Liver (tissue), 9 donors: Measurements from ENCODE around the gene DGKB. TPM values are rescaled to one million over a fixed set of nuclear protein-coding genes. Genes with fewer than 3 reads are reported as not detected.

Source experiments
- DNase-seq: peaks from one replicate; pipeline ENCODE4 v3.0.0-alpha.2; 2017; ENCODE audit warnings: low spot score
- H3K27ac ChIP-seq, 2 donors: one replicate each; pipeline ENCODE4 v1.7.0; 2013; ENCODE audit warnings: inconsistent platforms in 2 of 2, low read length in 2 of 2, control low read depth in 1 of 2, low read depth in 1 of 2, mild to moderate bottlenecking in 1 of 2
- H3K27me3 ChIP-seq, 4 donors: one replicate each; pipeline versions ENCODE4 v1.6.1 to v1.7.0; 2013; ENCODE audit warnings: low read length in 3 of 4, inconsistent platforms in 1 of 4, mild to moderate bottlenecking in 1 of 4, moderate library complexity in 1 of 4; ENCODE audit not compliant: control insufficient read depth in 4 of 4, insufficient read depth in 4 of 4
- H3K36me3 ChIP-seq, 4 donors: one replicate each; pipeline versions ENCODE4 v1.6.1 to v1.7.0; 2013; ENCODE audit warnings: low read length in 3 of 4, mild to moderate bottlenecking in 3 of 4, low read depth in 1 of 4, moderate library complexity in 1 of 4; ENCODE audit not compliant: control insufficient read depth in 4 of 4, insufficient read depth in 3 of 4
- H3K4me1 ChIP-seq, 4 donors: one replicate each; pipeline versions ENCODE4 v1.6.1 to v1.7.0; 2013; ENCODE audit warnings: low read length in 3 of 4, mild to moderate bottlenecking in 3 of 4, moderate library complexity in 1 of 4; ENCODE audit not compliant: control insufficient read depth in 4 of 4, insufficient read depth in 4 of 4
- H3K4me3 ChIP-seq, 3 donors: one replicate each; pipeline versions ENCODE4 v1.6.1 to v1.7.0; 2013; ENCODE audit warnings: low read length in 3 of 3, control low read depth in 1 of 3, low read depth in 1 of 3, mild to moderate bottlenecking in 1 of 3
- H3K9ac ChIP-seq, 2 donors: one replicate each; pipeline ENCODE4 v1.7.0; 2013; ENCODE audit warnings: low read length in 2 of 2, mild to moderate bottlenecking in 2 of 2, moderate library complexity in 2 of 2, control low read depth in 1 of 2, low read depth in 1 of 2
- H3K9me3 ChIP-seq, 4 donors: one replicate each; pipeline versions ENCODE4 v1.6.1 to v1.7.0; 2013; ENCODE audit warnings: low read length in 3 of 4; ENCODE audit not compliant: control insufficient read depth in 4 of 4
- ATF3 ChIP-seq: IDR thresholded peaks from 2 replicates; pipeline ENCODE4 v1.6.1; 2016; ENCODE audit warnings: antibody characterized with exemption
- CTCF ChIP-seq: fragments of 150-350 bp; IDR thresholded peaks from 2 replicates; pipeline ENCODE4 v1.5.1; 2017; ENCODE audit warnings: improper control_type of control experiment, low read depth, low read length; ENCODE audit not compliant: missing input control
- EGR1 ChIP-seq, 2 donors: IDR thresholded peaks; 2 replicates each; pipeline ENCODE4 v1.6.1; 2016 to 2018; ENCODE audit warnings: antibody characterized with exemption in 2 of 2, low read depth in 2 of 2
- FOXA1 ChIP-seq: IDR thresholded peaks from 2 replicates; pipeline ENCODE4 v1.6.1; 2016; ENCODE audit warnings: antibody characterized with exemption
- FOXA2 ChIP-seq: IDR thresholded peaks from 2 replicates; pipeline ENCODE4 v1.6.1; 2016; ENCODE audit warnings: antibody characterized with exemption
- GABPA ChIP-seq, 2 donors: IDR thresholded peaks in 1 of 2; conservative IDR thresholded peaks in 1 of 2; 2 replicates each; pipeline ENCODE4 v1.6.1; 2016; ENCODE audit warnings: antibody characterized with exemption in 2 of 2, mild to moderate bottlenecking in 1 of 2, moderate library complexity in 1 of 2
- HNF4A ChIP-seq, 2 donors: conservative IDR thresholded peaks; 2 replicates each; pipeline ENCODE4 v1.6.1; 2016; ENCODE audit warnings: antibody characterized with exemption in 2 of 2, mild to moderate bottlenecking in 2 of 2
- HNF4G ChIP-seq: IDR thresholded peaks from 2 replicates; pipeline ENCODE4 v1.6.1; 2016; ENCODE audit warnings: antibody characterized with exemption
- JUND ChIP-seq, 2 donors: IDR thresholded peaks; 2 replicates each; pipeline ENCODE4 v1.6.1; 2016; ENCODE audit warnings: antibody characterized with exemption in 2 of 2
- MAX ChIP-seq: IDR thresholded peaks from 2 replicates; pipeline ENCODE4 v1.6.1; 2016; ENCODE audit warnings: antibody characterized with exemption
- NR2F2 ChIP-seq: IDR thresholded peaks from 2 replicates; pipeline ENCODE4 v1.6.1; 2016; ENCODE audit warnings: antibody characterized with exemption
- RAD21 ChIP-seq, 2 donors: IDR thresholded peaks; 2 replicates each; pipeline ENCODE4 v1.6.1; 2016; ENCODE audit warnings: antibody characterized with exemption in 2 of 2, mild to moderate bottlenecking in 2 of 2
- REST ChIP-seq: IDR thresholded peaks from 2 replicates; pipeline ENCODE4 v1.6.1; 2016; ENCODE audit warnings: antibody characterized with exemption, mild to moderate bottlenecking
- RXRA ChIP-seq, 2 donors: IDR thresholded peaks; 2 replicates each; pipeline ENCODE4 v1.6.1; 2017 to 2018; ENCODE audit warnings: antibody characterized with exemption in 2 of 2, mild to moderate bottlenecking in 1 of 2
- SP1 ChIP-seq: IDR thresholded peaks from 2 replicates; pipeline ENCODE4 v1.6.1; 2018; ENCODE audit warnings: antibody characterized with exemption, mild to moderate bottlenecking
- TAF1 ChIP-seq: conservative IDR thresholded peaks from 2 replicates; pipeline ENCODE4 v1.6.1; 2016; ENCODE audit warnings: antibody characterized with exemption, mild to moderate bottlenecking
- YY1 ChIP-seq: IDR thresholded peaks from 2 replicates; pipeline ENCODE4 v1.6.1; 2016; ENCODE audit warnings: antibody characterized with exemption, mild to moderate bottlenecking
- ZBTB33 ChIP-seq: IDR thresholded peaks from 2 replicates; pipeline ENCODE4 v1.6.1; 2016; ENCODE audit warnings: antibody characterized with exemption
- WGBS: extraction: QIAGEN DNeasy Blood & Tissue Kit; methylation state at CpG from one replicate; pipeline ENCODE4 v1.1.7; 2013; 5-methylcytosine and 5-hydroxymethylcytosine counted together
- polyA plus RNA-seq, 2 donors: library from polyadenylated mRNA; stranded (reverse) in 1 of 2; unstranded in 1 of 2; fragments of 200-250 nt in 1 of 2; fragments of >200 nt in 1 of 2; fragmentation: Nextera tagmentation in 1 of 2; extraction: Ambion mirVana in 1 of 2; gene quantifications; one replicate each; pipeline versions ENCODE4 v1.2.1 to v1.2.3, GENCODE V29; 2013 to 2015
- total RNA-seq, 2 donors: library from RNA; depleted of rRNA; stranded (reverse); fragments of >200 nt; gene quantifications; one replicate each; pipeline ENCODE4 v1.2.3, GENCODE V29; 2014
- donor health status: healthy.
- donor health status: healthy.
- donor health status: healthy.
- donor health status: healthy.
- donor health status: healthy.

DGKB gene
- total and polyA plus RNA-seq, 4 donors: 0.09 to 0.42 TPM; not detected in 2

GRCh38 chr7:14817829-14818614 lies 84.5 kb downstream of the DGKB start:
- no peaks in the 10 kb centered on the region for H3K27me3 ChIP-seq
- no peaks in the 10 kb centered on the region for H3K36me3 ChIP-seq
- H3K27ac ChIP-seq: no peak overlapping the region
- H3K9me3 ChIP-seq: no peaks in the 10 kb centered on the region
- WGBS: 83% methylated on average over 4 of the region's 4 CpGs
- H3K4me1 ChIP-seq: peaks cover 0 to 4% (median 0%) of the 10 kb centered on the region in 4 donors
- H3K4me3 ChIP-seq: no peak overlapping the region
- DNase-seq: no peak
- H3K9ac ChIP-seq: no peak overlapping the region
- TF ChIP-seq JUND (IDR thresholded peaks at IDR 0.05): no peak
- no peak for TF ChIP-seq HNF4A (conservative IDR thresholded peaks at IDR 0.05)
- TF ChIP-seq NR2F2: no peak
- no peak for TF ChIP-seq REST
- no peak for TF ChIP-seq EGR1 (IDR thresholded peaks at IDR 0.05; ENCODE audit: low read depth in 2 of 2)

GRCh38 chr7:14807507-14807906 lies 95.0 kb downstream of the DGKB start:
- Histone ChIP-seq H3K36me3 (no peaks in the 10 kb centered on the region), H3K27me3 (no peaks in the 10 kb centered on the region), H3K9ac (no peak overlapping the region), H3K9me3 (no peaks in the 10 kb centered on the region), H3K4me1 (peaks cover 0 to 5% (median 2%) of the 10 kb centered on the region in 4 donors), H3K27ac (no peak overlapping the region), H3K4me3 (no peak overlapping the region)
- 91% methylated on average over 3 of the region's 3 CpGs for WGBS
- no peak for DNase-seq
- TF ChIP-seq RAD21 (IDR thresholded peaks at IDR 0.05) (no peak), ZBTB33 (no peak), RXRA (IDR thresholded peaks at IDR 0.05) (no peak), ATF3 (no peak), HNF4A (conservative IDR thresholded peaks at IDR 0.05) (no peak), EGR1 (IDR thresholded peaks at IDR 0.05; ENCODE audit: low read depth in 2 of 2) (no peak), HNF4G (no peak), TAF1 (no peak), FOXA1 (no peak), FOXA2 (no peak), JUND (IDR thresholded peaks at IDR 0.05) (no peak), NR2F2 (no peak), GABPA (IDR thresholded peaks at IDR 0.05 in 1 of 2, conservative IDR thresholded peaks at IDR 0.05 in 1 of 2) (no peak), YY1 (no peak), MAX (no peak), REST (no peak), CTCF (no peak), SP1 (no peak)
